ENCODE data around the gene LHPP.

DNA sequence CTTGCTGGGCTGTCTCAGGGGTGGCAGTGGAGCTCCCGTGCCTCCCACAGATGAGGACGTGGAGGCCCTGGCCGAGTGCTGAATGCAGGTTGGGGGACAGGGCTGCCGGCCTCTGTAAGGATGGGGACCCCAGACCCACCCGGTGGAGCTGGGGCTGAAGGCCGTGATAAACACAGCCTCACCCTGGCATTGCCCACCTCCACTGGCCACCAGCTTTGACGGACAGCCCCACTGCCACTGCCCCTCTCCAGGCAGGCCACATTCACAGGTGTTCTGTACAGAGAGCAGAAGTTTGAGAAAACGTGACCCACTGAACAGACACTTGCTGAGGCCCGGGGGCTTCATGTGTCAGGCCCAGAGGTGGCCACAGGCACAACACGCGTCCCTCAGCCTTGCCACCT, 126.2 kb downstream of the LHPP start:
- TF ChIP-seq, protein P1, sequence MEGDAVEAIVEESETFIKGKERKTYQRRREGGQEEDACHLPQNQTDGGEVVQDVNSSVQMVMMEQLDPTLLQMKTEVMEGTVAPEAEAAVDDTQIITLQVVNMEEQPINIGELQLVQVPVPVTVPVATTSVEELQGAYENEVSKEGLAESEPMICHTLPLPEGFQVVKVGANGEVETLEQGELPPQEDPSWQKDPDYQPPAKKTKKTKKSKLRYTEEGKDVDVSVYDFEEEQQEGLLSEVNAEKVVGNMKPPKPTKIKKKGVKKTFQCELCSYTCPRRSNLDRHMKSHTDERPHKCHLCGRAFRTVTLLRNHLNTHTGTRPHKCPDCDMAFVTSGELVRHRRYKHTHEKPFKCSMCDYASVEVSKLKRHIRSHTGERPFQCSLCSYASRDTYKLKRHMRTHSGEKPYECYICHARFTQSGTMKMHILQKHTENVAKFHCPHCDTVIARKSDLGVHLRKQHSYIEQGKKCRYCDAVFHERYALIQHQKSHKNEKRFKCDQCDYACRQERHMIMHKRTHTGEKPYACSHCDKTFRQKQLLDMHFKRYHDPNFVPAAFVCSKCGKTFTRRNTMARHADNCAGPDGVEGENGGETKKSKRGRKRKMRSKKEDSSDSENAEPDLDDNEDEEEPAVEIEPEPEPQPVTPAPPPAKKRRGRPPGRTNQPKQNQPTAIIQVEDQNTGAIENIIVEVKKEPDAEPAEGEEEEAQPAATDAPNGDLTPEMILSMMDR (tag by site-specific recombination; IDR thresholded peaks at IDR 0.05): no peak
- no peak for TF ChIP-seq ZNF157 (tag by site-specific recombination; IDR thresholded peaks at IDR 0.05)
